Aorta (tissue), 5 donors: ENCODE results near the gene FCN1. TPM values are rescaled to one million over a fixed set of nuclear protein-coding genes. Genes with fewer than 3 reads are reported as not detected.
A peak's percentile ranks its signal among the peaks of the same experiment; 100 is the strongest.

ENCODE experiments used
- ATAC-seq: fragments of 200-7000 bp; cut with Tn5 transposase; one replicate; pipeline ENCODE4 v1.9.1; 2022; ENCODE audit warnings: moderate library complexity; ENCODE audit not compliant: low FRiP score
- DNase-seq, 2 donors: peaks; one replicate each; pipeline ENCODE4 v3.0.0-alpha.2; 2020
- H3K27ac ChIP-seq, 2 donors: one replicate each; pipeline ENCODE4 v1.5.1; 2013; ENCODE audit warnings: low read length in 2 of 2, mild to moderate bottlenecking in 2 of 2, moderate library complexity in 2 of 2, control low read depth in 1 of 2, inconsistent platforms in 1 of 2, low read depth in 1 of 2
- H3K27me3 ChIP-seq, 2 donors: one replicate each; pipeline ENCODE4 v1.6.1; 2013; ENCODE audit warnings: control low read depth in 1 of 2, low read length in 1 of 2, mild to moderate bottlenecking in 1 of 2, moderate library complexity in 1 of 2; ENCODE audit not compliant: insufficient read depth in 2 of 2, control insufficient read depth in 1 of 2
- H3K36me3 ChIP-seq, 2 donors: one replicate each; pipeline ENCODE4 v1.6.1; 2013; ENCODE audit warnings: control low read depth in 1 of 2, low read length in 1 of 2, mild to moderate bottlenecking in 1 of 2; ENCODE audit not compliant: insufficient read depth in 2 of 2, control insufficient read depth in 1 of 2
- H3K4me1 ChIP-seq, 2 donors: one replicate each; pipeline ENCODE4 v1.6.1; 2013; ENCODE audit warnings: low read length in 2 of 2, control low read depth in 1 of 2, mild to moderate bottlenecking in 1 of 2, moderate library complexity in 1 of 2; ENCODE audit not compliant: insufficient read depth in 2 of 2, control insufficient read depth in 1 of 2
- H3K4me3 ChIP-seq, 2 donors: one replicate each; pipeline ENCODE4 v1.5.1; 2013; ENCODE audit warnings: low read length in 2 of 2, control low read depth in 1 of 2, mild to moderate bottlenecking in 1 of 2
- H3K9me3 ChIP-seq: one replicate; pipeline ENCODE4 v1.6.1; 2013; ENCODE audit warnings: mild to moderate bottlenecking, low read length; ENCODE audit not compliant: control insufficient read depth
- WGBS, 2 donors: extraction: QIAGEN DNeasy Blood & Tissue Kit; methylation state at CpG; one replicate each; pipeline ENCODE4 v1.1.7; 2013; 5-methylcytosine and 5-hydroxymethylcytosine counted together
- intact Hi-C, 2 donors: fragments of 100-400 bp; cut with DNase I; formaldehyde crosslinking; loops; one replicate each; pipeline versions ENCODE4 v1.14.2 to v1.15.0; 2022
- polyA plus RNA-seq, 2 donors: library from polyadenylated mRNA; stranded (reverse); fragments of 200-250 nt; gene quantifications; one replicate each; pipeline ENCODE4 v1.2.3, GENCODE V29; 2013
- total RNA-seq, 2 donors: library from RNA; stranded (reverse); fragmentation: NEBNext Ultra II Directional; extraction: Animal tissue kit (Norgen Biotek cat#: 25700); gene quantifications; one replicate each; pipeline ENCODE4 v1.2.1, GENCODE V29; 2021
- donor health status: healthy with polysubstance abuse.
- donor health status: Bipolar disorder and iron deficiency.
- donor health status: DM: no; HTN: no; CAD: no.
- donor health status: DM: no; HTN: no; CAD: no.
- donor health status: DM: yes; HTN: yes; CAD: no.

Gene FCN1
- total and polyA plus RNA-seq, 4 donors, result 0.97 to 14.4 (median 6.0) TPM

DNA sequence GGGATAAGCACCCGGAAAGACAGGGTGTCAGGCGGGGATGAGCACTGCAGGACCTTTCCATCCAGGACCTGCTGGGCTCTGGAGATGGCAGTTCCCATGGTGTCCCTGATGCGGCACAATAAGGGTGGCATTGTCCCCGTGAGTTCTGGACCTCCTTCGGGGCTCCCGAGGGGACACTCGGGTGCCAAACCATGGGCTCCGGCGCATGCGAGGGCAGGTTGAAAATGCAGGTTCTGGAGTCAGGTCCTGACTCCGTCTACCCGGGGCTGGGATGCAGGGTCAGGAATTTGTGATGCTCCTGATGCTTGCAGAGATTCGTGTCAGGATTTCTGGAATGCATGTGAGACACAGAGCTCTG is 36.4 kb downstream of the FCN1 start:
- no peak overlapping the region for H3K27ac ChIP-seq
- H3K4me3 ChIP-seq, result no peak overlapping the region
- no peaks in the 10 kb centered on the region for H3K4me1 ChIP-seq
- WGBS, 2 donors, result 87% methylated on average over 13 of the region's 13 CpGs
- no peaks in the 10 kb centered on the region for H3K36me3 ChIP-seq
- no peaks in the 10 kb centered on the region for H3K27me3 ChIP-seq
- intact Hi-C loops, result no loop called here
- DNase-seq, result peak in 1 of 2 donors; percentile 67
- no peaks in the 10 kb centered on the region for H3K9me3 ChIP-seq
- ATAC-seq, result no peak

DNA sequence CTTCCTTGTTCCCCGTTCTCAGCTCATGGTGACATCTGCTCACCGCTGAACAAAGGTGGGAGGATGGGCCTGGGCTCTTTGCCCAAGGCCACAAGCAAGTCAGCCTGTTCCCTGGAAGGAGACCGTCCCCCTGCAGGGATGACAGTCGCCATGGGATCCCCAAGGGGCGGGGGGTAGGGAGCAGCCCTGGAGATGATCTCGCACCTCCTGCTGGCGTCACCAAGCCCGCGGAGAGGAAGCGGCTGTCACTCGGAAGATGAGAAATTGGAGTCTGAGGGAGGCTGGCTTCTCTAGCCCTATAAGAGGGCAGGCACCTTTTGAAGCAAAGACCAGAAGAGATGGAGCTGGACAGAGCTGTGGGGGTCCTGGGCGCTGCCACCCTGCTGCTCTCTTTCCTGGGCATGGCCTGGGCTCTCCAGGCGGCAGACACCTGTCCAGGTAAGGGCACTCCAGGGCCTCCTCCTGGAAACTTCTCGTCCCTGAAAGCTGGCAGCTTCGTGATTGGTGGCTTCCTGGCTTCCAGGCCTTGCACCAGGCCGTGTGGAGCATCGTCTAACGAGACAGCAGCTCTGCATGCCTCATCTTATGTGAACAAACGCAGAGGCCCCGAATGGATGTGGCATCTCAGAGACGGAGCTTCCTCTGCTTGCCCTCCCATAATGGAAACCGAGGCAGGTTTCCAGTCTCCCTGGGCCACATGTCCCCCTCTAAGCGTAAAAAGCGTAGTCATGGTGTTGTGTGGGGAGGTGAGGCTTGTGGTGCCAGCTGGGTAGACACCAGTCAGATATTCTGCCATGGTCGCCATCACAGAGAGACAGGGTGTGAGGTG is 37.0 kb downstream of the FCN1 start, which contains the start of gene FCN2:
Gene FCN2 (plus strand): TSS at position 327 of the 829 bp plus-strand sequence. CDS start 12 bp downstream, at position 339.
- no peaks in the 10 kb centered on the region for H3K27me3 ChIP-seq
- no peaks in the 10 kb centered on the region for H3K4me1 ChIP-seq
- ATAC-seq (no peak), DNase-seq (peak in 1 of 2 donors; percentile 70)
- H3K36me3 ChIP-seq, result no peaks in the 10 kb centered on the region
- H3K9me3 ChIP-seq, result no peaks in the 10 kb centered on the region
- H3K27ac ChIP-seq, result no peak within 1 kb of the TSS
- WGBS, 2 donors, result 75 to 76% methylated on average over 25 of the region's 25 CpGs
- intact Hi-C loops, result no loop called here
- no peak within 1 kb of the TSS for H3K4me3 ChIP-seq

DNA sequence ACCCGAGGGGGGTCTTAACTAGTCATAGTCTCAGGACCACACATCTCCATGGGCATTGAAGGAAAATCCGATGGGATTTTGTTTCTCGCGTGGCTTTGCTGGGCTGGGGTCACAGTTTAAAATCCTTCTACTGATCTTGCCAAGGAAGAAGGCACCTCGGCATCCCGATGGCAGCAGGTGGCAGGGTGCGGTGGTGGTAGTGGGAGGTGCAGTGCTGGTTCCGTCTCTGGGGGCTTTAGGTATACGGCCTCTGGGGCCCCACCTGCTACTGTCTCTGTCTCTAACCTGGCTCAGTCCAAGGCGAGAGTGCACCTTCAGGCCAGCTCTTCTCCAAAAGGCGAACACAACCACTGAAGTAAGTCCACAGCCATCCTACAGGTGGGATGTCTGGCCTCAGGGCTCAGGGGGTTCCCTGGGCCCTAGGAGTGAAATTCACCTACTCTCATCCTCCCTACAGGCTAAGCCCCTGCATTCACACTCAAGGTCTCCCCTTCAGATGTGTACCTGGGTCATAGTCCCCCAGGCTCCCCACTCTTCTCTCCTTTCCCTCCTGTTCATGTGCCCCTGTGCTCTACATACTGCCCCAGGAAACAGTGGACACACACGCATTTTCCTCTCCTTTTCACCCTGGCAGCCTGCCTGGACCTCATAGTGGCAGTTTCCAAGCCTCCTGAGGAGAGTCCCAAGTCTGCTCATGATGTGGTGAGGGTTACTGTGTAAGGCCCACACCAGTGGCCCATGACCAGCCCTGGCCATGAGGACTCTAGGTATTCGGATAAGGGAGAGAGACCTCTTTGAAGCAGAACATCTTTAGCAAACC is 37.8 kb downstream of the FCN1 start:
- no peak overlapping the region for H3K4me3 ChIP-seq
- H3K36me3 ChIP-seq, result no peaks in the 10 kb centered on the region
- DNase-seq (peak in 1 of 2 donors; percentile 56), ATAC-seq (no peak)
- no peaks in the 10 kb centered on the region for H3K4me1 ChIP-seq
- H3K27me3 ChIP-seq, result no peaks in the 10 kb centered on the region
- intact Hi-C loops, result no loop called here
- no peaks in the 10 kb centered on the region for H3K9me3 ChIP-seq
- no peak overlapping the region for H3K27ac ChIP-seq
- 85 to 86% methylated on average over 13 of the region's 13 CpGs for WGBS, 2 donors

DNA sequence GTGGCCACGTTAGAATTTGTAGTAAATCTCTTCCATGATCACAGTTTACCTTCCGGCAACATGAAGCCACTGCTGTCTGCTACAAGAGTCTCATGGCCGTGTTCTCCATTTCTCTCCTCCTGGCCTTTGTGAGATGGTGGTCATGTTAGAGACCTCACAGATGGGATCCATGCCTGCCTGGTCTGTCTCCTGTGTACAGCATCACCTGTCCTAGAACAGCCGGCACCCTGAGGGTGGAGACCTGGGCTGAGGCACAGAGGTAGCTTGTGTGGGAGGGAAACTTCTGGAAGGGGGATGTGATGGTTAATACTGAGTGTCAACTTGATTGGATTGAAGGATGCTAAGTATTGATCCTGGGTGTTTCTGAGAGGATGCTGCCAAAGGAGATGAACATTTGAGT is 40.2 kb downstream of the FCN1 start:
- H3K27me3 ChIP-seq, result no peaks in the 10 kb centered on the region
- H3K36me3 ChIP-seq, result no peaks in the 10 kb centered on the region
- no peaks in the 10 kb centered on the region for H3K9me3 ChIP-seq
- DNase-seq (peak in 1 of 2 donors; percentile 28), ATAC-seq (no peak)
- no peaks in the 10 kb centered on the region for H3K4me1 ChIP-seq
- no peak overlapping the region for H3K4me3 ChIP-seq
- H3K27ac ChIP-seq, result no peak overlapping the region
- intact Hi-C loops, result no loop called here
- WGBS, 2 donors, result 78 to 82% methylated on average over 4 of the region's 4 CpGs

DNA sequence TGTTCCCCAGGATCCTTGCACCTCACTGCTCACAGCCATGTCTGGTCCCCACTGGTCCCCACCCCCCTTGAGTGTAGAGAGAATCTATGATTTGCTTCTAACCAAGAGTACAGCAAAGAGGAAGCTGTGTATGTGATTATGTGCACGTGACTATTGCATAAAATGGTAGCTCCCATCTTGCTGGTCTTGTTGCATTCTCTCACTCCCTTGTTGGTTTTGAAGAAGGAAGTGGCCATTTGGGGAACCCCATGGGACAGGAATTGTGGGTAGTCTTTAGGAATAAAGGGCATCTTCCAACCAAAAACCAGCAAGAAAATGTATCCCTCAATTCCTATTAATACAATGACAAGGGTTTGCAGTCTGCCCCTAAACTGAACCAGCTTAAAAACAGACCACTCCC is 42.3 kb downstream of the FCN1 start:
- 75 to 92% methylated on average over 1 of the region's 1 CpG for WGBS, 2 donors
- DNase-seq (no peak), ATAC-seq (no peak)
- Histone ChIP-seq H3K9me3 (no peaks in the 10 kb centered on the region), H3K4me1 (no peaks in the 10 kb centered on the region), H3K36me3 (no peaks in the 10 kb centered on the region), H3K27ac (no peak overlapping the region), H3K4me3 (no peak overlapping the region), H3K27me3 (no peaks in the 10 kb centered on the region)
- intact Hi-C loops, result no loop called here

DNA sequence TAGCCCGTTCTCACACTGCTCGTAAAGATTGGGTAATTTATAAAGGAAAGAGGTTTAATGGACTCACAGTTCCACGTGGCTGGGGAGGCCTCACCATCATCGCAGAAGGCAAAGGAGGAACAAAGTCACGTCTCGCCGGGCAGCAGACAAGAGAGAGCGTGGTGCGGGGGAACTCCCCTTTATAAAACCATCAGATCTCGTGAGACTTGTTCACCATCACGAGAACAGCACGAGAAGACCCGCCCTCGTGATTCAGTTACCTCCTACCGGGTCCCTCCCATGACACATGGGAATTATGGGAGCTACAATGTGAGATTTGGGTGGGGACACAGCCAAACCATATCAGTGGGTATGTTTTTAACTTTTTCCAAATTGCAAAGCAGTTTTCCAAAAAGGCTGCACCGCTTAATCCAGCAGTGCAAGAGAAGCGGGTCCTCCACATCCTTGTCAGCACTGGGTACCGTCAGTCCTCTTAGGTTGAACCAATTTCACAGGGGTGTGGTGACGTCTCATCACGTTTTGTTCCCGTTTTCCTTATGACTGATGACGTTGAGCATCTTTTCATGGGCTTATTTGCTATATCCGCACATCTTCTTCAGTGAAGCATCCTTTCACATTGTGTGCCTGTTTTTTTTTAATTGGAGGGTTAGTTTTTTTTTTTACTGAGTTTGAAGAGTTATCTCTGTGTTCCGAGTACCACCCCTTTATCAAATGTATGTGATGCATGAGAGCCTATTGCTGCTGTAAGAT is 45.1 kb downstream of the FCN1 start:
- ATAC-seq (no peak), DNase-seq (peak in 1 of 2 donors; percentile 35)
- intact Hi-C loops, result no loop called here
- WGBS, 2 donors, result 86 to 87% methylated on average over 24 of the region's 24 CpGs
- Histone ChIP-seq H3K9me3 (no peaks in the 10 kb centered on the region), H3K27me3 (no peaks in the 10 kb centered on the region), H3K27ac (no peak overlapping the region), H3K36me3 (no peaks in the 10 kb centered on the region), H3K4me1 (no peaks in the 10 kb centered on the region), H3K4me3 (no peak overlapping the region)

DNA sequence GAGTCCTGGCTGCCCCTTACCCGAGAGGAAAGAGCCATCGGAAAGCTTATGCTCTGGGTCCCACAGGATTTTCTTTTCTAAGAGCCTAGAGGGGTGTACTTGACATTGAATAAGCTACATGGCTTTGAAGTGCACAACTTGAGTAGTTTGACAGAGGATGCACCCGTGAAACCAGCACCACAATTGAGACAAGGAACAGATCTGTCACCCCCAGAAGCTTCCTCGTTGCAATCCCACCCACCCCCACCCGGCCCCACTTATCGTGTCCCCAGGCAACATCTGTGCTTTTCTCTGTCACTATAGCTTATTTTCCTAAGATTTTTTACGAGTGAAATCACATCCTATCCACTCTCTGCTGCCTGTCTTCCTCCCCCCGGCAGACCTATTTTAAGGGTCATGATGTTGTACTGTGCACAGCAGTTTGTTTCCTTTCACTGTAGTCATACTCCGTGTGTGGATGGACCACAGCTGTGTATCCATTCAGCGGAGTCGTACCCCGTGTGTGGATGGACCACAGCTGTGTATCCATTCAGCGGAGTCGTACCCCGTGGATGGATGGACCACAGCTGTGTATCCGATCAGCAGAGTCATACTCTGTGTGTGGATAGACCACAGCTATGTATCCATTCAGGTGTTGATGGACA is 45.9 kb downstream of the FCN1 start:
- Histone ChIP-seq H3K9me3 (no peaks in the 10 kb centered on the region), H3K4me3 (no peak overlapping the region), H3K27ac (no peak overlapping the region), H3K4me1 (no peaks in the 10 kb centered on the region), H3K36me3 (no peaks in the 10 kb centered on the region), H3K27me3 (no peaks in the 10 kb centered on the region)
- DNase-seq, result peak in 1 of 2 donors; percentile 31
- ATAC-seq, result no peak
- WGBS, 2 donors, result 35 to 43% methylated on average over 16 of the region's 16 CpGs
- intact Hi-C loops, result no loop called here
